Esophagus squamous epithelium (tissue), 4 donors: ENCODE data around the gene POM121L2.

ENCODE experiments used
- POLR2A ChIP-seq, 4 donors: fragments of 450-650 bp; IDR thresholded peaks; one replicate each; pipeline ENCODE4 v1.6.1; 2017; ENCODE audit warnings: antibody characterized with exemption in 4 of 4, mild to moderate bottlenecking in 4 of 4, moderate library complexity in 3 of 4
- TF ChIP-seq, protein P1 (sequence below), 6 experiments: fragments of 450-650 bp in 4 of 6; fragments of 200-600 bp in 2 of 6; sonication (generic) in 2 of 6; IDR thresholded peaks; one replicate each; pipeline ENCODE4 v1.5.1; 2016 to 2019; ENCODE audit warnings: antibody characterized with exemption in 6 of 6, mild to moderate bottlenecking in 4 of 6, moderate library complexity in 4 of 6

DNA sequence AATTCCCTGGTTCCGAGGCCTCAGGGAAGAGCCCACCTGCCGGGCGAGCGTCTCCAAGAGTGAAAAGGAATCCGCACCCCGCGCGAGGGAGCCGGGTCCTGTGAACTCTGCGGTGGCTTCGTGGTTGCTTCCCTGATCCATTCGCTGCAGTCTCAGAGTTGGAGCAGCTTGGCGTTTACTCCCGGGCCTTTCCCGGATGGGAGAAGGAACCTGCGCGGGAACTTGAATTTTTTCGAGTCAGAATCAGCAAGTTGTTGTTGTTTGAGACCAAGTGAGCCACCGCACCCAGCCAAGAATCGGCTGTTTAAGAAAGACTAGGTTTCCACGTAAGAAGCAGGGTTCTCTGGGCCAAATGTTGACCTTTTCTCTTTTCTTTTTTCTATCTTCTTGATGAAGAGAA is 51.7 kb downstream of the POM121L2 start:
- TF ChIP-seq, protein P1, sequence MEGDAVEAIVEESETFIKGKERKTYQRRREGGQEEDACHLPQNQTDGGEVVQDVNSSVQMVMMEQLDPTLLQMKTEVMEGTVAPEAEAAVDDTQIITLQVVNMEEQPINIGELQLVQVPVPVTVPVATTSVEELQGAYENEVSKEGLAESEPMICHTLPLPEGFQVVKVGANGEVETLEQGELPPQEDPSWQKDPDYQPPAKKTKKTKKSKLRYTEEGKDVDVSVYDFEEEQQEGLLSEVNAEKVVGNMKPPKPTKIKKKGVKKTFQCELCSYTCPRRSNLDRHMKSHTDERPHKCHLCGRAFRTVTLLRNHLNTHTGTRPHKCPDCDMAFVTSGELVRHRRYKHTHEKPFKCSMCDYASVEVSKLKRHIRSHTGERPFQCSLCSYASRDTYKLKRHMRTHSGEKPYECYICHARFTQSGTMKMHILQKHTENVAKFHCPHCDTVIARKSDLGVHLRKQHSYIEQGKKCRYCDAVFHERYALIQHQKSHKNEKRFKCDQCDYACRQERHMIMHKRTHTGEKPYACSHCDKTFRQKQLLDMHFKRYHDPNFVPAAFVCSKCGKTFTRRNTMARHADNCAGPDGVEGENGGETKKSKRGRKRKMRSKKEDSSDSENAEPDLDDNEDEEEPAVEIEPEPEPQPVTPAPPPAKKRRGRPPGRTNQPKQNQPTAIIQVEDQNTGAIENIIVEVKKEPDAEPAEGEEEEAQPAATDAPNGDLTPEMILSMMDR (IDR thresholded peaks at IDR 0.05): no peak
- no peak for TF ChIP-seq POLR2A (IDR thresholded peaks at IDR 0.05)
